ENCODE results near the gene MOK.

DNA sequence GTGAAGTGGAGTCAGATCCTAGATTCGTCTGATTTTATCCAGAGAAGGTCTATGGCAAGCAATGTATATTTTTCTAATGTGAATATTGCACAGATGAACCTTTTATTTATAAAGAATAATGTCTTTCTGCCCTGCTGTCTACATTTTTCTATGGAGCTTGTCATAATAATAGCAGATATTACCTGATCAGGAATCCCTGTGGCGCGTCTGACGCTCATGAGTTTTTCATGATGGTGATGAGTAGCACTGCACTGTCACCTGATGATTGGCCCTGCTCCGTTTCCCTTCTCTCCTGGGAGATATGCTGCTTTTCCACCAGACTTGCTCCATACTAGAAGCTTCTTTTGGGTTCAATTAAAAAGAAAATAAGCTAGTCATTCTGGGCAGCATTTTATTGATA is 37.3 kb upstream of the MOK start:
- TF ChIP-seq, protein P1, sequence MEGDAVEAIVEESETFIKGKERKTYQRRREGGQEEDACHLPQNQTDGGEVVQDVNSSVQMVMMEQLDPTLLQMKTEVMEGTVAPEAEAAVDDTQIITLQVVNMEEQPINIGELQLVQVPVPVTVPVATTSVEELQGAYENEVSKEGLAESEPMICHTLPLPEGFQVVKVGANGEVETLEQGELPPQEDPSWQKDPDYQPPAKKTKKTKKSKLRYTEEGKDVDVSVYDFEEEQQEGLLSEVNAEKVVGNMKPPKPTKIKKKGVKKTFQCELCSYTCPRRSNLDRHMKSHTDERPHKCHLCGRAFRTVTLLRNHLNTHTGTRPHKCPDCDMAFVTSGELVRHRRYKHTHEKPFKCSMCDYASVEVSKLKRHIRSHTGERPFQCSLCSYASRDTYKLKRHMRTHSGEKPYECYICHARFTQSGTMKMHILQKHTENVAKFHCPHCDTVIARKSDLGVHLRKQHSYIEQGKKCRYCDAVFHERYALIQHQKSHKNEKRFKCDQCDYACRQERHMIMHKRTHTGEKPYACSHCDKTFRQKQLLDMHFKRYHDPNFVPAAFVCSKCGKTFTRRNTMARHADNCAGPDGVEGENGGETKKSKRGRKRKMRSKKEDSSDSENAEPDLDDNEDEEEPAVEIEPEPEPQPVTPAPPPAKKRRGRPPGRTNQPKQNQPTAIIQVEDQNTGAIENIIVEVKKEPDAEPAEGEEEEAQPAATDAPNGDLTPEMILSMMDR (conservative IDR thresholded peaks at IDR 0.05) = no peak
- no peak for TF ChIP-seq ZFX (IDR thresholded peaks at IDR 0.05)

Data from C4-2B (cell line).